Motor neuron (in vitro differentiated cells): ENCODE measurements around the gene GRIA1. TPM values are rescaled to one million over a fixed set of nuclear protein-coding genes. Genes with fewer than 3 reads are reported as not detected.
A peak's percentile ranks its signal among the peaks of the same experiment; 100 is the strongest.

Experiments
- ATAC-seq, 8 experiments: fragments of 200-7000 bp; cut with Tn5 transposase; replicated peaks in 6 of 8; 2 replicates each; pipeline ENCODE4 v1.8.0; 2021; ENCODE audit warnings: mild to moderate bottlenecking in 8 of 8, moderate library complexity in 8 of 8
- H3K27ac ChIP-seq, 2 donors: fragments of 250-450 bp; sonication (Bioruptor Pico); 2 replicates each; pipeline ENCODE4 v1.9.0; 2021; ENCODE audit warnings: antibody characterized with exemption in 2 of 2, mild to moderate bottlenecking in 2 of 2, moderate library complexity in 1 of 2
- H3K4me1 ChIP-seq, 2 donors: fragments of 250-450 bp; sonication (Bioruptor Pico); replicated peaks in 1 of 2; 2 replicates each; pipeline ENCODE4 v1.6.1; 2021; ENCODE audit warnings: antibody characterized with exemption in 2 of 2, mild to moderate bottlenecking in 2 of 2, moderate library complexity in 1 of 2
- H3K4me3 ChIP-seq, 5 donors: fragments of 250-450 bp; sonication (Bioruptor Pico); 2 replicates each; pipeline ENCODE4 v1.9.0; 2021; ENCODE audit warnings: antibody characterized with exemption in 5 of 5, mild to moderate bottlenecking in 5 of 5, moderate library complexity in 4 of 5
- WGBS, 10 experiments: fragments of 450-650 bp; shearing (Covaris generic); methylation state at CpG; one replicate each; pipeline ENCODE4 v1.0.0; 2022; 5-methylcytosine and 5-hydroxymethylcytosine counted together
- in situ Hi-C, 9 experiments: fragments of 400-800 bp; cut with MboI; loops; one replicate each; pipeline ENCODE4 v1.15.0; 2021; ENCODE audit warnings: low sequenced_read_pairs in 9 of 9, low pct_unique_long_range_greater_than_20kb in 2 of 9; ENCODE audit not compliant: unreplicated experiment in 9 of 9
- total RNA-seq, 8 experiments: library from RNA; unstranded; fragments of 300-600 nt; gene quantifications; 2 replicates each; pipeline versions ENCODE4 v1.2.3 to v1.2.4, GENCODE V29; 2022

GRIA1 gene
- total RNA-seq, 8 experiments from 2014 or later, result 19.7 to 203 (median 54.7) TPM

DNA sequence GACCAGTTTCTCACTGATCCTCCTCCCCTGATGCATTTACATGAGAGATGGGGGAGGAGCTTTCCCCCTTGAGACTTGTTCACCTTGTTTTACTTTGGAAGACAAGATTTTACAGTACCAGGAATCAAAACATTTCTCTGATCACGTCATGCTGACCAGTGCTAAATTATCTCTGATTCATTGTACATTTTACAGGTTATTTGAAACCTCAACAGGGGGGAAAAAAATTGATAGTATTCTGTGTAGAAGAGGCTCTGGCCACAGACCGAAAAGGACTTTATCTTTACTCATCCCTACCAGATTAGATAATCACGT is 133.9 kb downstream of the GRIA1 start:
- H3K27ac ChIP-seq, result no peak overlapping the region
- in situ Hi-C loops, result no loop called here
- 33 to 100% (median 86%) methylated on average over 1 to 3 of the region's 3 CpGs; no CpG with 5 or more reads in 2 of the 10 experiments for WGBS, 10 experiments
- H3K4me1 ChIP-seq, result peaks cover 16 to 34% of the 10 kb centered on the region in 2 donors
- ATAC-seq, result no peak
- H3K4me3 ChIP-seq, result no peak overlapping the region

DNA sequence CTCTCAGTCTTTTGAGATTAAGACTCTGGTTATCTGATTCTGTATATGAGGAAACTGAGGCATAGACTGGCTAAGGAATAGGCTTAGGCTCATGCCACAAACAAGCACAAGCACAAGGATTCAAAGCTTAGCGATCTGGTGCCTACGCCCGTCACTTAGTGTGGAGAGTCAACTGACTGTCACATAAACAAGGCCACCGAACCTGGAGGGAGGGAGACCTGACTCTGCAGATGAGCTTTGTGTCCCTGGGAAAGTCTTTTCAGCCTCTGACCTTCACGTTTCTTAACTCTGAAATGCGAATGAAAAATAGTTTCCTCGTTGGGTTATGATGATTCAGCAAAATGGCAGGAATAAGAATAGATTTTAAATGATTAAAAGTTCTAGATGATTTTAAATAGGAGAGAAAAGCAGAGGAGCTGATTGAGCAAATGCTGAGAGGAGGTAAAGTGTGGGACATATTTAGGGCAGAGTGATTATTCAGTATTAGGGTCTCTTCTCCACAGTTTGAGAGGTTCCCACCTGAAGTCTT is 135.4 kb downstream of the GRIA1 start:
- peaks cover 17 to 32% of the 10 kb centered on the region in 2 donors for H3K4me1 ChIP-seq
- H3K27ac ChIP-seq, result no peak overlapping the region
- WGBS, 10 experiments, result 76 to 100% (median 85%) methylated on average over 3 to 7 of the region's 7 CpGs
- no peak for ATAC-seq
- H3K4me3 ChIP-seq, result no peak overlapping the region
- in situ Hi-C loops, result no loop called here

DNA sequence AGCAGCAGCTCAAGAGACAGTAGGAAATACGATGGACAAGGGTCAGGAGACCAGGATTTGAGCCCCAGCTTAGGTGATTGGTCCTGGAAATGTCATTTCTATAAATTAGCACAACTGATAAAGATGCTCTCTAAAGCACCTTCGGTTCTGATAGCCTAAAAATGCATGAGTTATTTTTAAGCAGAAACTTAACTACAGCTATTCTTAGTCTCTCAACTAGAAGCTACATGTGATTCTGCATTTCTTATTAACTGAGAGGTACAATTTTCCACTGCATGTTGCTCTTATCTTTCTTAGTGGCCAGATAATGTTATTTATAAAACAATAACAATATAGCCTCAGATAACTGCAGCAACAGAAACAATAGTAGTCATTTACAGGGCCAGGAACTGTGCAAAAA is 136.4 kb downstream of the GRIA1 start:
- in situ Hi-C loops, result no loop called here
- Histone ChIP-seq H3K4me1 (peaks cover 17 to 32% of the 10 kb centered on the region in 2 donors), H3K27ac (no peak overlapping the region), H3K4me3 (no peak overlapping the region)
- 67 to 100% (median 84%) methylated on average over 1 to 2 of the region's 2 CpGs; no CpG with 5 or more reads in 1 of the 10 experiments for WGBS, 10 experiments
- ATAC-seq, result no peak

DNA sequence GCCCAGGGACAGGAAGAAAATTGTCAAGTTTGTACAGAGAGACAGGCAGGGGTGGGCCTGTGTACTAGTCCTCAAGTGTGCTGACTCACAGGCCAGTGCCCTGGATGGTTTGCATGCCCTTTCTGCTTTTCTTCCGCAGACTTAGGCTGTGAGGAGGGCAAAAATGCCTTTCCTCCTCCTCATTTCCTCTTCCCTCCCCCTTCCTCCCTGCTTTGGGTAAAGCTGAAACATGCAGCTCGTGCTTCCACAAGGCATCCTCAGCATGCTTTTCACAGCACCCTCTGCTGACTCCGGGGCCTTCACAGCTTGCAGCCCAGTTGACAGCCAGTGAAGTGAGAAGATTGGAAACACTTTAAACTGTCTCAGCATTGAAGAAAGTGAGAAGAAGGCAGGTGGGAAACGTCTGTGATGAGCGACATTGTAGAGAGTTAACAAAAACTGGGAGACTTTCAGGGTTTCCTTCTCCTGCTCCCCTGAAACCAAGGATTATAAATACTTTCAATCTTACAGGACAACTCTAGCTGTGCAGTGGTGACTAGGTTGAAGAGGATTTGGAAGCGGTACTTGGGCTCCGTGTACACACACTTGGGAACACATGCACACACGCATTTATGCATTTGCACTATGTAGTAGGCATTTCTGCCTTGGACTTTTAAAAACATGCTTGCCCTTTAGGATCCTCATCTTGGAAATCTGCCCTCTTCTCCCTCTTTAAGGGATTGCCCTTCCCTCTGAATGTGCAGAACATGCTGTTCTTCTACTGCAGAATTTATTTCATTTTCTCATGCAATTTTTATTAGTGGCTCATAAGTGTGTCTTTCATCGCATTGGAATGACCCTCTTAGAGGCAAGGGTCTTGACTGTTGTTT is 138.8 kb downstream of the GRIA1 start:
- in situ Hi-C loops, result no loop called here
- Histone ChIP-seq H3K4me1 (peaks cover 17 to 29% of the 10 kb centered on the region in 2 donors), H3K4me3 (no peak overlapping the region), H3K27ac (no peak overlapping the region)
- 2 to 80% (median 33%) methylated on average over 1 to 9 of the region's 9 CpGs; no CpG with 5 or more reads in 2 of the 10 experiments for WGBS, 10 experiments
- peak; percentile 74 to 91 (median 85) for ATAC-seq

DNA sequence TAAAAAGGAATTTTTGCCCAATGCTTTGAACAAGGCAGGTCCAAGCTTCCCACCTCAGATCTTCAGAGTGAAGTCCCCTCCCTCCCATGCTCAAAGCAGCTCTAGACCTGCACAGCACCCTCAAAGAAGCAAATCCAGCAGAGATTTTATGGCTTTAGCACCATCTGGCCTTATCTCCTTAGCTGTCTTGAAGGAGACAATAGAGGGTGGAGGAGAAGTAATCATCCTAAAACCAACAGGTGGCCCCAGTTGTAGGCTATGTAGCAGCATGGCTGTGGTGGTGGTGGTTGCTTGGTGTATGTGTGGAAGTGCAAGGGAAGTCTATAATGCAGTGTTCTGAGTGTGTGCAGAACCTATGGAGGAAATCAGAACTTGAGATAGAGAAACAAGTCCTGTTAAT is 140.1 kb downstream of the GRIA1 start:
- Histone ChIP-seq H3K4me3 (no peak overlapping the region), H3K27ac (no peak overlapping the region), H3K4me1 (peaks cover 17 to 29% of the 10 kb centered on the region in 2 donors)
- no peak for ATAC-seq
- in situ Hi-C loops, result no loop called here

DNA sequence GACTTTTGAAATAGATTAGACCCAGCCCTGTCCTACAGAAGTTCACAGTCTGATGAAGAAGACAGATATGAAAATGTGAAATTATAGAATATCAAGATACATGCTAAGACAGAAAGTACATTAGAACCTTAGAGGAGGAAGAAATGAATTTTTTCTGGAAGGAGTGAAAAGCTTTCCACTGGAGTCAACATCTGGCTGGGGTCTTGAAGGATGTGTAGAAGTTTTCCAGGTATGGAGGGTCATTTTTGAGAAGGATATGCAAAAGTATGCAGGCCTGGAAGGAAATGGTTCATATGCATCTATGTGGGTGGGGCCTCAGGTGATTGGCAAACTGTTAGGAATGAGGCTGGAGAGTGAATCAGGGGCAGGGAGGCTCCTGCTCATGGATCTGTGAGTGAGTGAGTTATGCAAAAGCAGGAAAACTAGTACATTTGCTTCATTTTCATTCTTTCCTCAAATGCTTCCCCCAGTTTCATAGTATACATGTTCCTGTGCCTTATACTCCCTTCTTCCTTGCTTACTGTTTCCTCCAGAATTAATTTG is 142.3 kb downstream of the GRIA1 start:
- in situ Hi-C loops, result no loop called here
- Histone ChIP-seq H3K4me3 (no peak overlapping the region), H3K27ac (no peak overlapping the region), H3K4me1 (peaks cover 11 to 25% of the 10 kb centered on the region in 2 donors)
- ATAC-seq, result peak in 2 of 8 experiments; percentile 29 to 37

DNA sequence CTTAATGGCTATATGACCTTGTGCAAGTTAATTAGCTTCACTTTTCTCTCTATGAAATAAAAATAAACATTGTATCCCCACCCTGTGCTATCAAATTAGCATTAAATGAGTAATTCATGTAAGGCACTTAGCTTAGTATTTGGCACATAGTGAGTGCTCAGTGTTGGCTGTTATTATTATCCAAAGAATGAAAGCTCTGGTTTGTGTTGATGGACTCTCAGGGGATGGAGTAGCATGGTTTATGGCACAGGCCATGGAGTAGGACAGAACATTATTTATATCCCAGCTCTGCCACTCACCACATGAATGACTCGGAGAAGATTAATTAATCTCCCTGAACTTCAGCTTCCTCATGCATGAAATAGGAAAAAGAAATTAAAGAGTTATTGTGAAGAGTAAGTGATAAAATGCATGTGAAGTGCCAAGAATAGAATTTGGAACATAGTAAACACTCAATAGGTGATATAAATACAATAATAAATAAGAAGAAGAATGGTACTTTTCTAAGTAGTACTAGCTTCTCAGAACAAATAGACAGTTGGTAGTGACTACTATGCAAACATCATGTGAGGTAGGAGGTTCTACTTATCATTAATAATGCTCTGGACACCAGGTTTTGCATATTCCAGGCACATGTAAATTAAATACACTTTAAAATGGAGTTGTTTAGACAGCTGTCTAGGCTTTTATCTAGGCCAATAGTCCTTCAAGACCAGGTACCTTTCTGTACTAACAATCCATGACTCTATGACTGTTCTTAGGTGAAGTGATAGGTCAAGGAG is 146.4 kb downstream of the GRIA1 start:
- in situ Hi-C loops, result no loop called here
- Histone ChIP-seq H3K4me3 (no peak overlapping the region), H3K27ac (no peak overlapping the region), H3K4me1 (peaks cover 14 to 28% of the 10 kb centered on the region in 2 donors)
- WGBS, 10 experiments, result 0 to 100% (median 65%) methylated on average over 1 of the region's 1 CpG
- ATAC-seq, result peak in 4 of 8 experiments; percentile 28 to 80 (median 65)

DNA sequence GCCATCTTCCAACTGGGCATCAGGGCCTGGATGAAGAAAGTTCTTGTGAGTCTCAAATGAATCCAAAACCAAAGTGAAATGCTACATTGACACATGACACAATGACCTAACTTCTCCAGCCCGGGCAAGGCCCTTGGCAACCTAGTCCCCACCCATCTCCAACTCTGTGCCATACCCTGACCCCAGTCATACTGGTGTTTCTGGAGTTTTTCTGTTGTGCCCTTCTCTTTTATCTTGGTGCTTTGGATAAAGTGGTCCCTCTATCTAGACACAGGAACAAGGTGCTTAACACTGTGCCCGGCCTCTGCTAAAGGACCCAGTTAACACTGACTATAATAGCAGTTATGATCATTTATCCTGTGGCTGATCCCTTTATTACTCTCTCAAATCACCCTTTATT is 149.8 kb downstream of the GRIA1 start:
- in situ Hi-C loops, result no loop called here
- peaks cover 15 to 31% of the 10 kb centered on the region in 2 donors for H3K4me1 ChIP-seq
- ATAC-seq, result peak in 1 of 8 experiments; percentile 6
- H3K4me3 ChIP-seq, result no peak overlapping the region
- H3K27ac ChIP-seq, result no peak overlapping the region
- 20 to 100% (median 74%) methylated on average over 1 to 2 of the region's 2 CpGs; no CpG with 5 or more reads in 4 of the 10 experiments for WGBS, 10 experiments

DNA sequence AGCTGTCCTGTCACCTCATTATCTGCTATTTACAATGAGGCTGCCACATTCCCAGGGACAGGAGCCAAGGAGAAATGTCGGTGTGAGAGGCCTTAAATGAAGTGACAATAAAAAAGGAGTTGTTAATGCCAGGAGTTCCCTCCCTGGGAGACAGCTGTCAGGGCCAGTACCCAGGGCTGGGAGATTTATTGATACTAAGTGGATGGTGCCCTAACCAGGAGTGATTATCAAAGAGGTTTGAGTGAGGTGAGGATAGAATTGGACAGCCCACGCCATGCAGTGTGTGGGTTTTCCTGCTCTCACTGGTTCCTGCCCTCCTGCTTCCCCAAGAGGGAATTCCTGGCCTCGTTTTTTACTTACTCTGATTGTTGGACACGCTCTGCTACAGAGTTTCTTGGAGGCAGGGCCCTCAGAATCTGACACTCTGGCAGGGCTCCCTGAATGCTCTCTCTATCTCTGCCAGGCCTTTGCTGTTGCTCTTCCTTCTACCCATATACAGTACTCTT is 150.8 kb downstream of the GRIA1 start:
- Histone ChIP-seq H3K27ac (peak overlapping the region; percentile 21 to 55), H3K4me1 (peaks cover 15 to 31% of the 10 kb centered on the region in 2 donors), H3K4me3 (no peak overlapping the region)
- 0 to 92% (median 72%) methylated on average over 1 to 4 of the region's 4 CpGs; no CpG with 5 or more reads in 1 of the 10 experiments for WGBS, 10 experiments
- in situ Hi-C loops, result no loop called here
- ATAC-seq, result peak in 5 of 8 experiments; percentile 80 to 93 (median 91)

DNA sequence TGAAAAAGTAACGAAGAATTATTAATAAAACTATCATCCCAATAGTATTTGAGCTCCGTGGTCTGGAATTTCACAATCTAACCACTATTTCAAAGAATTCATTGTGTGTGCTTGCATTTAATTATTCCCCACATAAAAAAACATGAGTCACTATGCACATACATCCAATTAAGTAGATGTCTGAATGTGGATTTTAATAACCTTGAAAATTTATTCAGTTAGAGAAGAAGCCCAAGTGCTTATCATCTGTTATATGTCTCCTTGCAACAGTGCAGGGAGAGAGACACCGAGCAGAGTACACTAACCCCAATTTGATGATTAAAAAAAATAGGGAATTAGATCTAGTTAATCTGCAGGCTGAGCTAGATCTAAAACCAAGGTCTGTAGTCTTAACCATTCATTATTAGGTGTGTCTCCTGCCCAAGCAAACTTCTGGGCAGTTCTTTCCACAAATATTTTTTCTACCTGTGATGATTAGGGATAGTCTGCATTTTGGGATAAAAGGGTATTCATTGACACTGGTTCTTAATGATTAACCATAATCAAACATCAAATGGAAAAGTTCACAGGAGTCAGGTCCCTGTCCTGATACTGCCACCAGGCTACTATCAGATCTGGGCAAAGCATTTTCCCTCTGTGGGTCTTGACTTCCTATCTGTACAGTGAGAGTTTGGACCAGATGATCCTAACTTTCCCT is 164.2 kb downstream of the GRIA1 start:
- H3K27ac ChIP-seq, result no peak overlapping the region
- peak in 6 of 8 experiments; percentile 5 to 55 (median 20) for ATAC-seq
- 0 to 100% (median 57%) methylated on average over 1 to 3 of the region's 3 CpGs for WGBS, 10 experiments
- H3K4me1 ChIP-seq, result peaks cover 6 to 11% of the 10 kb centered on the region in 2 donors
- no peak overlapping the region for H3K4me3 ChIP-seq
- in situ Hi-C loops, result loop anchor here in 1 of 9 experiments (25.0 kb wide), 1 partner anchor 308 kb away; no protein-coding TSS in a partner anchor

DNA sequence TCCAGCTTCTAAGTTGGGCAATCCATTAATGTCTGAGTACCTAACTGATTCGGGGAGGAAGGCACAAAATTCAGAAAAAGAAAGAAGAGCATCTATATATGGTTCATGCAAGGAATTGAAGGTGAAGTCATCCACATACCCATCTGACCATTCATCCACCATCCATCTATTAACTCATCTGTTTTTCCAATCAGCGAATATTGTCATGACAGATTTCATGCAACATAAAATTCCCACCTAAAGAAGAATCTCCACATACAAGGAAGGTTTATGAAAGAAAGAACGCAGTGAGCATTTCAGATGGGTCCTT is 164.7 kb downstream of the GRIA1 start:
- Histone ChIP-seq H3K4me1 (peaks cover 6 to 11% of the 10 kb centered on the region in 2 donors), H3K27ac (no peak overlapping the region), H3K4me3 (no peak overlapping the region)
- WGBS, 10 experiments, result 14 to 100% (median 88%) methylated on average over 1 to 3 of the region's 3 CpGs; no CpG with 5 or more reads in 3 of the 10 experiments
- in situ Hi-C loops, result loop anchor here in 1 of 9 experiments (25.0 kb wide), 1 partner anchor 307 kb away; no protein-coding TSS in a partner anchor
- no peak for ATAC-seq

DNA sequence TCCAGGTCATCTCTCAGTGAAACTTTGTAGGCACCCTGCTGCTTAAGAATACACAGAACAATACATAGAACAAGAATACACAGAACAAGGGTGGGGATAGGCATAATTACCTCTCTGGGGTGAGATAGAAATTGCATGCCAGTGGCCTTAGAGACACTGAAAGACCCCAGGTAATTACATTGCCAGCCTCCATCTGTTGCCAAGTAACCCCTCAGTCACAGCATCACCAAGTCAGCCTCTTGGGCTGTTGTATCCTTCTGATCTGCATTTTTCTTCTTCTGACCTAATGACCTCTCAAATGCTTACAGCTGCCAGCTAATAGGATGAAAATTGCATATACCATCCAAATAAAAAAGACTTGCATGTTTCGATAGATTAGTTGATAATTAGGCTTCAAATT is 167.7 kb downstream of the GRIA1 start:
- 0 to 100% (median 9%) methylated on average over 1 of the region's 1 CpG; no CpG with 5 or more reads in 3 of the 10 experiments for WGBS, 10 experiments
- in situ Hi-C loops, result loop anchor here in 1 of 9 experiments (25.0 kb wide), 1 partner anchor 304 kb away; no protein-coding TSS in a partner anchor
- H3K4me3 ChIP-seq, result no peak overlapping the region
- peak in 4 of 8 experiments; percentile 13 to 76 (median 38) for ATAC-seq
- H3K27ac ChIP-seq, result no peak overlapping the region
- peaks cover 10 to 14% of the 10 kb centered on the region in 2 donors for H3K4me1 ChIP-seq
